Endodermal cell (in vitro differentiated cells): ENCODE measurements around the gene NRXN3. TPM values are rescaled to one million over a fixed set of nuclear protein-coding genes. Genes with fewer than 3 reads are reported as not detected.

Source experiments
- DNase-seq: peaks from one replicate; pipeline ENCODE4 v3.0.0-alpha.2; 2017
- H3K27ac ChIP-seq: 2 replicates; pipeline ENCODE4 v1.5.1; 2013; ENCODE audit warnings: mild to moderate bottlenecking, low read depth, low read length, moderate library complexity
- H3K27me3 ChIP-seq: 2 replicates; pipeline ENCODE4 v1.6.1; 2013; ENCODE audit warnings: mild to moderate bottlenecking, low read length, moderate library complexity; ENCODE audit not compliant: insufficient read depth, control insufficient read depth, poor library complexity, severe bottlenecking
- H3K36me3 ChIP-seq: 2 replicates; pipeline ENCODE4 v1.7.0; 2013; ENCODE audit warnings: mild to moderate bottlenecking, low read length, moderate library complexity; ENCODE audit not compliant: control insufficient read depth, insufficient read depth
- H3K4me1 ChIP-seq: one replicate; pipeline ENCODE4 v1.7.0; 2013; ENCODE audit warnings: low read length; ENCODE audit not compliant: control insufficient read depth, insufficient read depth
- H3K4me3 ChIP-seq: 2 replicates; pipeline ENCODE4 v1.5.1; 2013; ENCODE audit warnings: mild to moderate bottlenecking, low read length, moderate library complexity
- H3K9ac ChIP-seq: 2 replicates; pipeline ENCODE4 v1.6.1; 2013; ENCODE audit warnings: mild to moderate bottlenecking, low read length, moderate library complexity; ENCODE audit not compliant: poor library complexity, severe bottlenecking; ENCODE audit errors: extremely low read depth
- H3K9me3 ChIP-seq: 2 replicates; pipeline ENCODE4 v1.6.1; 2013; ENCODE audit warnings: mild to moderate bottlenecking, low read length, moderate library complexity; ENCODE audit not compliant: control insufficient read depth
- H3K27ac Mint-ChIP-seq: 2 replicates; pipeline ENCODE4 v1.8.0; 2020; ENCODE audit warnings: mixed read lengths
- H3K27me3 Mint-ChIP-seq: 2 replicates; pipeline ENCODE4 v1.8.0; 2021; ENCODE audit warnings: mild to moderate bottlenecking, mixed read lengths; ENCODE audit not compliant: insufficient read depth
- H3K36me3 Mint-ChIP-seq: 2 replicates; pipeline ENCODE4 v1.8.0; 2020; ENCODE audit warnings: low read depth, mixed read lengths
- H3K4me1 Mint-ChIP-seq: 2 replicates; pipeline ENCODE4 v1.8.0; 2020; ENCODE audit warnings: mixed read lengths
- H3K4me3 Mint-ChIP-seq: 2 replicates; pipeline ENCODE4 v1.8.0; 2020; ENCODE audit warnings: mild to moderate bottlenecking, moderate library complexity, mixed read lengths
- H3K9me3 Mint-ChIP-seq: 2 replicates; pipeline ENCODE4 v1.8.0; 2020; ENCODE audit warnings: mild to moderate bottlenecking, mixed read lengths
- WGBS, 2 experiments: methylation state at CpG; one replicate each; pipeline versions ENCODE4 v1.1.5 to v1.1.7; 2013; ENCODE audit warnings: missing lambda C conversion rate in 2 of 2, mixed read lengths in 1 of 2; ENCODE audit not compliant: insufficient coverage in 1 of 2, insufficient read length in 1 of 2; 5-methylcytosine and 5-hydroxymethylcytosine counted together
- total RNA-seq, 2 donors: library from RNA; stranded (reverse); fragmentation: NEBNext Ultra II Directional in 1 of 2; extraction: Animal tissue kit (Norgen Biotek cat#: 25700) in 1 of 2; gene quantifications; 2 replicates in 1 of 2; 3 replicates in 1 of 2; pipeline ENCODE4 v1.2.1, GENCODE V29; 2021
- TF ChIP-seq, protein P1 (sequence below): fragments of 200-600 bp; sonication (generic); conservative IDR thresholded peaks from 2 replicates; pipeline ENCODE4 v1.5.0; 2021; ENCODE audit warnings: antibody characterized with exemption, mild to moderate bottlenecking

Gene NRXN3
- total RNA-seq, 2 donors from 2014 or later = 20.9 to 21.4 TPM

GRCh38 chr14:79496701-79497100, 1326.5 kb downstream of the NRXN3 start:
- Mint-ChIP-seq H3K4me3 (no peak overlapping the region), H3K36me3 (peaks cover 4% of the 10 kb centered on the region), H3K4me1 (peaks cover 11% of the 10 kb centered on the region), H3K27ac (no peak overlapping the region), H3K27me3 (peaks cover 31% of the 10 kb centered on the region), H3K9me3 (no peaks in the 10 kb centered on the region)
- TF ChIP-seq, protein P1, sequence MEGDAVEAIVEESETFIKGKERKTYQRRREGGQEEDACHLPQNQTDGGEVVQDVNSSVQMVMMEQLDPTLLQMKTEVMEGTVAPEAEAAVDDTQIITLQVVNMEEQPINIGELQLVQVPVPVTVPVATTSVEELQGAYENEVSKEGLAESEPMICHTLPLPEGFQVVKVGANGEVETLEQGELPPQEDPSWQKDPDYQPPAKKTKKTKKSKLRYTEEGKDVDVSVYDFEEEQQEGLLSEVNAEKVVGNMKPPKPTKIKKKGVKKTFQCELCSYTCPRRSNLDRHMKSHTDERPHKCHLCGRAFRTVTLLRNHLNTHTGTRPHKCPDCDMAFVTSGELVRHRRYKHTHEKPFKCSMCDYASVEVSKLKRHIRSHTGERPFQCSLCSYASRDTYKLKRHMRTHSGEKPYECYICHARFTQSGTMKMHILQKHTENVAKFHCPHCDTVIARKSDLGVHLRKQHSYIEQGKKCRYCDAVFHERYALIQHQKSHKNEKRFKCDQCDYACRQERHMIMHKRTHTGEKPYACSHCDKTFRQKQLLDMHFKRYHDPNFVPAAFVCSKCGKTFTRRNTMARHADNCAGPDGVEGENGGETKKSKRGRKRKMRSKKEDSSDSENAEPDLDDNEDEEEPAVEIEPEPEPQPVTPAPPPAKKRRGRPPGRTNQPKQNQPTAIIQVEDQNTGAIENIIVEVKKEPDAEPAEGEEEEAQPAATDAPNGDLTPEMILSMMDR = no peak
- WGBS, 2 experiments = 82% methylated on average over 4 of the region's 4 CpGs; no CpG with 5 or more reads in 1 of the 2 experiments
- Histone ChIP-seq H3K9me3 (no peaks in the 10 kb centered on the region), H3K27me3 (peaks cover 23% of the 10 kb centered on the region), H3K9ac (no peak overlapping the region), H3K36me3 (no peaks in the 10 kb centered on the region), H3K27ac (no peak overlapping the region), H3K4me1 (peaks cover 3% of the 10 kb centered on the region), H3K4me3 (no peak overlapping the region)
- DNase-seq = no peak

DNA sequence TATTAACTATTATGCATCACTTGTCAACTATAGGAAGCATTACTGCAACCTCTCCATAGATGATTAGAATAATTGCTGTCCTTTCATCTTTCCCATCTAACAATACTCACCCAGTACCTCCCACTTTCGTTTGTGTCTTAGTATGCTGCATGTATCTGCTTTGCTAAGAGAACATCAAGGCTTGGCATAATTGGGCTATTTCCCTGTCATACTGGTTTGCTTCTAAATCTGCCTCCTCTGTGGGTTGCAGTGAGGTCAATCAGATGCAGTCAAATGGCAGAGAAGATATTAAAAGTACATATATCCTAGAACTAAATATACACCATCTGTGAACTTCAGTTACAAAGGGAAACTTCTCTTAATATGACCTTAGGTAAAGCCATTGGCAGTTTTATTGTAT, 1330.3 kb downstream of the NRXN3 start:
- peaks cover 3% of the 10 kb centered on the region for H3K4me1 ChIP-seq
- Mint-ChIP-seq H3K4me3 (no peak overlapping the region), H3K36me3 (peaks cover 4% of the 10 kb centered on the region), H3K9me3 (no peaks in the 10 kb centered on the region), H3K4me1 (peaks cover 17% of the 10 kb centered on the region), H3K27me3 (peaks cover 50% of the 10 kb centered on the region), H3K27ac (no peak overlapping the region)
- H3K9ac ChIP-seq = no peak overlapping the region
- peaks cover 46% of the 10 kb centered on the region for H3K27me3 ChIP-seq
- no peaks in the 10 kb centered on the region for H3K9me3 ChIP-seq
- H3K4me3 ChIP-seq = no peak overlapping the region
- TF ChIP-seq, protein P1 = no peak
- no peak overlapping the region for H3K27ac ChIP-seq
- WGBS, 2 experiments = 95 to 100% methylated on average over 1 of the region's 1 CpG
- H3K36me3 ChIP-seq = no peaks in the 10 kb centered on the region
- no peak for DNase-seq

GRCh38 chr14:79502136-79502750, 1332.1 kb downstream of the NRXN3 start:
- no peak overlapping the region for H3K4me3 ChIP-seq
- Mint-ChIP-seq H3K9me3 (no peaks in the 10 kb centered on the region), H3K27ac (no peak overlapping the region), H3K27me3 (peaks cover 59% of the 10 kb centered on the region), H3K4me1 (peaks cover 8% of the 10 kb centered on the region), H3K36me3 (peaks cover 3% of the 10 kb centered on the region), H3K4me3 (no peak overlapping the region)
- H3K4me1 ChIP-seq = no peaks in the 10 kb centered on the region
- H3K9me3 ChIP-seq = no peaks in the 10 kb centered on the region
- TF ChIP-seq, protein P1 = peak; percentile 67
- H3K36me3 ChIP-seq = no peaks in the 10 kb centered on the region
- peaks cover 64% of the 10 kb centered on the region for H3K27me3 ChIP-seq
- peak; percentile 51 for DNase-seq
- WGBS, 2 experiments = 49% methylated on average over 3 of the region's 3 CpGs; no CpG with 5 or more reads in 1 of the 2 experiments
- no peak overlapping the region for H3K27ac ChIP-seq
- no peak overlapping the region for H3K9ac ChIP-seq
